HUES64 (cell line): Measurements from ENCODE around the gene EIF1AD.

Experiments used
- H3K27ac ChIP-seq: 2 replicates; pipeline ENCODE4 v1.7.0; 2013; ENCODE audit warnings: low read depth, low read length, inconsistent platforms
- H3K27me3 ChIP-seq: 2 replicates; pipeline ENCODE4 v1.6.1; 2013; ENCODE audit warnings: mild to moderate bottlenecking, low read length; ENCODE audit not compliant: insufficient read depth
- H3K36me3 ChIP-seq: 2 replicates; pipeline ENCODE4 v1.6.1; 2013; ENCODE audit warnings: mild to moderate bottlenecking, low read length; ENCODE audit not compliant: insufficient read depth
- H3K4me1 ChIP-seq: 2 replicates; pipeline ENCODE4 v1.6.1; 2013; ENCODE audit warnings: mild to moderate bottlenecking, low read length, moderate library complexity; ENCODE audit not compliant: insufficient read depth
- H3K4me3 ChIP-seq: 2 replicates; pipeline ENCODE4 v1.5.1; 2013; ENCODE audit warnings: mild to moderate bottlenecking, low read length, moderate library complexity
- H3K9ac ChIP-seq: 2 replicates; pipeline ENCODE4 v1.6.1; 2013; ENCODE audit warnings: mild to moderate bottlenecking, low read depth, low read length
- H3K9me3 ChIP-seq: 2 replicates; pipeline ENCODE4 v1.6.1; 2013; ENCODE audit warnings: low read depth, low read length; ENCODE audit not compliant: insufficient read depth
- whole genome bisulfite sequencing: fragments of 150-250, 120-280 bp; methylation state at CpG from one replicate; pipeline ENCODE4 v1.1.7; 2013; ENCODE audit warnings: missing lambda C conversion rate; 5-methylcytosine and 5-hydroxymethylcytosine counted together

EIF1AD gene

GRCh38 chr11:66020212-66020611, 18.3 kb upstream of the EIF1AD start:
- H3K36me3 ChIP-seq: no peaks in the 10 kb centered on the region
- no peak overlapping the region for H3K27ac ChIP-seq
- 84% methylated on average over 8 of the region's 8 CpGs for WGBS
- no peaks in the 10 kb centered on the region for H3K4me1 ChIP-seq
- H3K4me3 ChIP-seq: no peak overlapping the region
- H3K27me3 ChIP-seq: peaks cover 15% of the 10 kb centered on the region
- no peaks in the 10 kb centered on the region for H3K9me3 ChIP-seq
- no peak overlapping the region for H3K9ac ChIP-seq

GRCh38 chr11:66017321-66017720, 15.4 kb upstream of the EIF1AD start:
- H3K4me3 ChIP-seq: no peak overlapping the region
- H3K9ac ChIP-seq: no peak overlapping the region
- peaks cover 6% of the 10 kb centered on the region for H3K27me3 ChIP-seq
- no peaks in the 10 kb centered on the region for H3K36me3 ChIP-seq
- 79% methylated on average over 4 of the region's 4 CpGs for WGBS
- no peak overlapping the region for H3K27ac ChIP-seq
- H3K9me3 ChIP-seq: no peaks in the 10 kb centered on the region
- H3K4me1 ChIP-seq: no peaks in the 10 kb centered on the region

GRCh38 chr11:66016793-66017177, 14.8 kb upstream of the EIF1AD start:
- WGBS: 94% methylated on average over 10 of the region's 10 CpGs
- H3K4me1 ChIP-seq: no peaks in the 10 kb centered on the region

DNA sequence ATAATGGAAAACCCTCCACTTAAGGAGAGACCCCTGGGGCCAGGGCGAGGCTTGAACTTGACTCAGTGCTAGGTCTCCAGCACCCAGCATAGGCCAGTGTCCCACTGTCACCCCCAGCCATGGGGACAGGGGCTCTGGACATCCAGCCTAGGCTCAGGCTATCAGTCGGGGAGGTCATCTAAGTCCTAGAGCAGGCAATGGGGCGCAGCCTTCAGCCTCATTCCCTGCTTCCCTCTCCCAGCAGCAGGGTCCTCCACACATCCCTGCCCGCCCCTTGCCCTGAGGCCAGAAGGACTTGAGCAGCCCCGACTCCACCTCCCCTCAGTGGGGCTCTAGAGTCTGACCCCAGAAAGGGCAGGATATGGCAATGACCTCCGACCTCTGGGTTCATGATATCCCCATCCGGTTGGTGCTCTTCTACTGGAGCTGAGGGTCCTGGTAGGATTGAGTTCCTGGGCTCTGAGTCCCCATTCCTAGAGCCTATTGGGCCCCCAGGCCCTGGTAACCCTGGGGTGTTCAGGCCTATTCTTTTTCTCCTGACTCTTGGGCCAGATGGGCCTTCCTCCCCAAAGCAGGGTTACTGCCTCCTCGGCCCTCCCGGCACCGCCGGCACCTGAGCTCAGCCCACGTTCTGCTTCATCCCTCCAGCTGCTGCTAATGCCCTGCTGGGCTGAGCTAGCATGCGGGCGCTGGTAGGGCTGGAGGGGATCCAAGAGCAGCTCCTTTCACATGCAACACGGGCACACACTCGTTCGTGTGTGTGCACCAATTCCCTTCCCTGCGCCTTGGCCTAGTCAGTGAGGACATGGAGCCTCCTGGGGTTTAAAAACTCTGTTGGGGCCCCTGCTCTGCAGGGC, 14.2 kb upstream of the EIF1AD start:
- Histone ChIP-seq H3K27me3 (peaks cover 12% of the 10 kb centered on the region), H3K4me3 (no peak overlapping the region), H3K9me3 (no peaks in the 10 kb centered on the region), H3K36me3 (no peaks in the 10 kb centered on the region), H3K27ac (no peak overlapping the region), H3K4me1 (no peaks in the 10 kb centered on the region), H3K9ac (no peak overlapping the region)
- 87% methylated on average over 18 of the region's 18 CpGs for WGBS

More at GRCh38 chr11:66016793-66017177, 14.8 kb upstream of the EIF1AD start:
- Histone ChIP-seq H3K4me3 (no peak overlapping the region), H3K9me3 (no peaks in the 10 kb centered on the region), H3K36me3 (no peaks in the 10 kb centered on the region), H3K27me3 (peaks cover 10% of the 10 kb centered on the region), H3K27ac (no peak overlapping the region), H3K9ac (no peak overlapping the region)

GRCh38 chr11:66015454-66015881, 13.5 kb upstream of the EIF1AD start:
- H3K27me3 ChIP-seq: peaks cover 12% of the 10 kb centered on the region
- 90% methylated on average over 7 of the region's 7 CpGs for WGBS
- H3K9me3 ChIP-seq: no peaks in the 10 kb centered on the region
- H3K4me3 ChIP-seq: no peak overlapping the region
- no peak overlapping the region for H3K9ac ChIP-seq
- H3K36me3 ChIP-seq: no peaks in the 10 kb centered on the region
- no peaks in the 10 kb centered on the region for H3K4me1 ChIP-seq
- no peak overlapping the region for H3K27ac ChIP-seq

GRCh38 chr11:66014804-66015453, 13.0 kb upstream of the EIF1AD start:
- Histone ChIP-seq H3K4me1 (no peaks in the 10 kb centered on the region), H3K27ac (no peak overlapping the region), H3K36me3 (no peaks in the 10 kb centered on the region), H3K27me3 (peaks cover 12% of the 10 kb centered on the region), H3K9ac (no peak overlapping the region), H3K4me3 (no peak overlapping the region), H3K9me3 (no peaks in the 10 kb centered on the region)
- WGBS: 94% methylated on average over 6 of the region's 6 CpGs

- H3K27ac ChIP-seq: no peak overlapping the region
- peaks cover 12% of the 10 kb centered on the region for H3K27me3 ChIP-seq
- no peak overlapping the region for H3K9ac ChIP-seq
- no peaks in the 10 kb centered on the region for H3K36me3 ChIP-seq
- WGBS: 78% methylated on average over 7 of the region's 7 CpGs
- H3K4me3 ChIP-seq: no peak overlapping the region
- no peaks in the 10 kb centered on the region for H3K4me1 ChIP-seq
- H3K9me3 ChIP-seq: no peaks in the 10 kb centered on the region
Observed at GRCh38 chr11:66013762-66014100, 11.8 kb upstream of the EIF1AD start.

GRCh38 chr11:66012946-66013761, 11.2 kb upstream of the EIF1AD start:
- H3K27me3 ChIP-seq: peaks cover 12% of the 10 kb centered on the region
- H3K27ac ChIP-seq: no peak overlapping the region
- H3K36me3 ChIP-seq: no peaks in the 10 kb centered on the region
- no peaks in the 10 kb centered on the region for H3K9me3 ChIP-seq
- H3K4me1 ChIP-seq: no peaks in the 10 kb centered on the region
- H3K4me3 ChIP-seq: no peak overlapping the region
- no peak overlapping the region for H3K9ac ChIP-seq
- 87% methylated on average over 12 of the region's 12 CpGs for WGBS

- Histone ChIP-seq H3K4me1 (peaks cover 1% of the 10 kb centered on the region; the same call in 1 of the 2 replicates), H3K27me3 (peaks cover 12% of the 10 kb centered on the region), H3K9ac (no peak overlapping the region), H3K9me3 (no peaks in the 10 kb centered on the region), H3K36me3 (no peaks in the 10 kb centered on the region), H3K27ac (no peak overlapping the region), H3K4me3 (no peak overlapping the region; the same call in 1 of the 2 replicates)
- WGBS: 83% methylated on average over 11 of the region's 12 CpGs
Observed at GRCh38 chr11:66012371-66012945, 10.5 kb upstream of the EIF1AD start.

DNA sequence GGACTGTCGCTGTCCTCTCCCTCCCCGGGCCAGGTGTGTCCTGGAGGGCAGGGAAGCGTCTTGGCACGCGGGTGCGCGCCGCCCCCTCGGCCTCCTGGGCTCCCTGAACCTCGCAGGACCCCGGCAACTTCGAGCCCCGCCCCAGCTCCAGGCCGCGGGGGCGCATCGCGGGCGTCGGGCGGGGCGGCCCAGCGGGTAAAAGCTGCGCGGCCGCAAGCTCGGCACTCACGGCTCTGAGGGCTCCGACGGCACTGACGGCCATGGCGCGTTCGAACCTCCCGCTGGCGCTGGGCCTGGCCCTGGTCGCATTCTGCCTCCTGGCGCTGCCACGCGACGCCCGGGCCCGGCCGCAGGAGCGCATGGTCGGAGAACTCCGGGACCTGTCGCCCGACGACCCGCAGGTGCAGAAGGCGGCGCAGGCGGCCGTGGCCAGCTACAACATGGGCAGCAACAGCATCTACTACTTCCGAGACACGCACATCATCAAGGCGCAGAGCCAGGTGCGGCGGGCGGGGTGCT, 9.9 kb upstream of the EIF1AD start, which contains the start of gene CST6:
Gene CST6 (plus strand): TSS at position 224 of the 519 bp plus-strand sequence. CDS start 37 bp downstream, at position 261.
- Histone ChIP-seq H3K9ac (no peak within 1 kb of the TSS), H3K27ac (no peak within 1 kb of the TSS), H3K36me3 (no peaks in the 10 kb centered on the region), H3K4me3 (peak within 1 kb of the TSS; percentile 31; the same call in 1 of the 2 replicates), H3K4me1 (peaks cover 6% of the 10 kb centered on the region; the same call in 1 of the 2 replicates), H3K9me3 (no peaks in the 10 kb centered on the region), H3K27me3 (peaks cover 12% of the 10 kb centered on the region)
- 71% methylated on average over 61 of the region's 61 CpGs for WGBS
